Measurements from ENCODE around the gene CMTM7.
"Not testable (repeated sequence)": the region's sequence is repeated elsewhere in the genome, so short reads cannot be mapped to it uniquely, and the experiment has no call there.

CMTM7 gene

DNA sequence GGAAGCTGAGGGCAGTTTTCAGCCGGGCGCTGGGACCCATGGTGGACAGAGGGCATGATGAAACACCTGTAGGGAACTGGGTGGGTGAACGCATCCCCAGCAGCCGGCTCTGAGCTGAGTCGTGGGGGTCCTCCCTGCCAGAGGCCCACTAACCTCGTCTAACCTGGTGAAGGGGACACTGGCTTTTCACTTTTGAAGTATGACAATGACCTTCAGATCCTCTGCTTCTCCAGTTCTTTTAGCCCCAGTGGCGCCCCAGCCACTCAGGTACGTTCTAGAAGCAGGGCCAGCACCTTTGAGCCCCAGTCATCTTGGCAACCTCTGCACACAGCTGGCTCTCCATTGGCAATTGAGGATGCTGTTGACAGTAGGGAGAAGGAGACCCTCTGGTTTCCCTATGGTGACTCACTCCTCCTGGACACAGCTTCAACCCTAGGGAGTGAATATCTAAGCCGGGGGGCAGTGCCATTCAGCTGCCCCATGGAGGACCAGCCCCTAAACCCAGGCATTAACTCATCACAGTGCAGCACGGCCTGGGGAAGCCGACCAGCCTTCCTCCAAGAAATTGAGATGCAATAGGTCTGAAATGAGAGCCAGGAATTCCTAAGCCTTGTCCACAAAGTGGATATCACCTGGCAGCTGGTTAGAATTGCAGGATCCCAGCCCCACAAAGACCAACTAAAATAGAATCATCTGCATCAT, 64.9 kb downstream of the CMTM7 start:
- peaks cover 0 to 11% of the 10 kb centered on the region in 2 donors for H3K4me1 ChIP-seq (ENCODE audit: control insufficient read depth in 2 of 2, insufficient read depth in 2 of 2, low read length in 2 of 2)
- H3K9me3 ChIP-seq (ENCODE audit: control insufficient read depth in 2 of 2, low read length in 2 of 2), result no peaks in the 10 kb centered on the region
- H3K9ac ChIP-seq (ENCODE audit: low read depth in 1 of 2, low read length in 2 of 2), result no peak overlapping the region
- no peak overlapping the region for H3K4me3 ChIP-seq (ENCODE audit: low read length in 2 of 2)
- no peak overlapping the region for H3K27ac ChIP-seq (ENCODE audit: low read depth in 2 of 2, low read length in 2 of 2)
- H3K36me3 ChIP-seq (ENCODE audit: control insufficient read depth in 2 of 2, insufficient read depth in 2 of 2, low read length in 2 of 2), result no peaks in the 10 kb centered on the region
- H3K27me3 ChIP-seq (ENCODE audit: control insufficient read depth in 2 of 2, insufficient read depth in 2 of 2, low read length in 2 of 2), result no peaks in the 10 kb centered on the region

DNA sequence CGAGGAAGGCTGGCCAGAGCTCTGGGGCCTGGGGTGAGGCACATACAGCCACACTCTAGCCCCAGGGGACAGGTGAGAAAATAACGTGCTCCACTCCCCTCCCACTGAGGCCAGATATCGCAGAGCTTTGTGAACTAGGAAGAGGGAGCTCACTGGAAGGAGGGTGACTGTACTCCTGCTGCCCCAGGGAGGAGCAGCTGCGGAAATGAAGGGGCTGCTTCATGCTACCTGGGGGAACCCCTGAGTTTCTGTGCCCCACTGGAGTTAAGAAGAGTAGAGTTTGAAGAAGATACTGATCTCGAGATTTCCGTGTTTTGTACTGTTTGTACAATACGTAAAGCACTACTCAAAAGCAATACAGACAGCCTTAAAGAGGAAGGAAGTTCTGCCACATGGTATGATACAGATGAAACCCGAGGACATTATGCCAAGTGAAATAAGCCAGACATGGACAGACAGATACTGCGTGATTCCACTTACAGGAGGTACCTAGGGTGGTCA, 66.4 kb downstream of the CMTM7 start:
- peaks cover 0 to 11% of the 10 kb centered on the region in 2 donors for H3K4me1 ChIP-seq (ENCODE audit: control insufficient read depth in 2 of 2, insufficient read depth in 2 of 2, low read length in 2 of 2)
- H3K27me3 ChIP-seq (ENCODE audit: control insufficient read depth in 2 of 2, insufficient read depth in 2 of 2, low read length in 2 of 2), result no peaks in the 10 kb centered on the region
- H3K27ac ChIP-seq (ENCODE audit: low read depth in 2 of 2, low read length in 2 of 2), result peak overlapping the region; percentile 8 to 80
- peak overlapping the region in 1 of 2 donors; percentile 26 for H3K4me3 ChIP-seq (ENCODE audit: low read length in 2 of 2)
- peak overlapping the region in 1 of 2 donors; percentile 9 for H3K9ac ChIP-seq (ENCODE audit: low read depth in 1 of 2, low read length in 2 of 2)
- no peaks in the 10 kb centered on the region for H3K9me3 ChIP-seq (ENCODE audit: control insufficient read depth in 2 of 2, low read length in 2 of 2)
- no peaks in the 10 kb centered on the region for H3K36me3 ChIP-seq (ENCODE audit: control insufficient read depth in 2 of 2, insufficient read depth in 2 of 2, low read length in 2 of 2)

DNA sequence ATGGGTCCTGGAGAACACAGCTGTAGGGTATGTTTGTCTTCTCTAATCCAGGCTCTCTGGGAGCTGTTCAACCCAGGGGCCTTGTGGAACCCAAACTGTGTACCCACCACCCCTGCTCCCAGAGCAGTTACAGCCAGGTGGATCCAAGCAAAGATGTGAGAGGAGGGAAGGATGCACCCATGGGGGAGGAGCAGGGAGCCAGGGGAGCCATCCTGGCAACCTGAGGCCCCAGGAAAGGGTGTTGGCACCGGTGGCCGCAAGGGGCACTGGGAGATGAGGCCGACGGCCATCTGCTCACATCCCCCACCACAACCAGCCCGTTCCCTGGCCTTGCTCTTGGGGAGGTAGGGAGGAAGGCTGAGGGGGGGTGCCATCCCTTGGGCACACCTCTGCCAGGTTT, 67.8 kb downstream of the CMTM7 start:
- Histone ChIP-seq H3K9ac (ENCODE audit: low read depth in 1 of 2, low read length in 2 of 2) (no peak overlapping the region), H3K36me3 (ENCODE audit: control insufficient read depth in 2 of 2, insufficient read depth in 2 of 2, low read length in 2 of 2) (no peaks in the 10 kb centered on the region), H3K27me3 (ENCODE audit: control insufficient read depth in 2 of 2, insufficient read depth in 2 of 2, low read length in 2 of 2) (no peaks in the 10 kb centered on the region), H3K27ac (ENCODE audit: low read depth in 2 of 2, low read length in 2 of 2) (peak overlapping the region in 1 of 2 donors; percentile 72), H3K4me1 (ENCODE audit: control insufficient read depth in 2 of 2, insufficient read depth in 2 of 2, low read length in 2 of 2) (peaks cover 0 to 11% of the 10 kb centered on the region in 2 donors), H3K4me3 (ENCODE audit: low read length in 2 of 2) (no peak overlapping the region), H3K9me3 (ENCODE audit: control insufficient read depth in 2 of 2, low read length in 2 of 2) (no peaks in the 10 kb centered on the region)

DNA sequence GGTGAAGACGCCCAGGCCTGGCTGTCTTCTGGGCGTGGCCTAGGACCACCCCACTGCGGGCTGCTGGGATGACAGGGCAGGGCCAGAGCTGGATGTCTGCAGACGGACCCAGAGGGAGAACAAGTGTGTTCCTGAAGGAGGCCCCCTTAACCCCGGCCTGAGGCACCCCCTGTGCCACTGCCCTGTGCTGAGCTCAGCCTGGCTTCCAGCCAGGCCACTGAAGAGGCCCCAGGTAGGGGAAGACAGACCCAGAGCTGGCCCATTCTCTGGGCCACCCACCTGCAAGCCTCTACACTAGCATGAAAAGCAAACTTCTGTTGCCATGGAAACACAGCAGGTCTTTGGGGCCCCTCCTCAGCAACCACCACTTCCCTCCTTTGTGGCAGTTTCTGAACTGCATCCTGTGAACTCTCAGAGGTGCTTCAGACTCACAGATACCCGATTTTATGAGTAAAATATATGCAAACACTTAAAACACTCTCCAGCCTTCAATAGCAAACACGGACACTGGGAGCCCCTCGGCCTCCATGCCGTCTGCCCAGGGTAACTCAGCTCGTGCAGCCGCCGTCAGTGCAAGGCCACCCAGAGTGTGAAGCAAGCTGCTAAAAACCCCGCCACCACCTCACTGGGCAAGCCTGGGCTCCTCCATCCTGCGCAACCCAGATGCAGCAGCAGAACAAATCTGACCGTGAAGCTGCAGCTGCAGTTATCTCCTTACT, 68.5 kb downstream of the CMTM7 start:
- no peak overlapping the region for H3K4me3 ChIP-seq (ENCODE audit: low read length in 2 of 2)
- H3K27ac ChIP-seq (ENCODE audit: low read depth in 2 of 2, low read length in 2 of 2), result peak overlapping the region in 1 of 2 donors; percentile 72
- H3K9ac ChIP-seq (ENCODE audit: low read depth in 1 of 2, low read length in 2 of 2), result no peak overlapping the region
- no peaks in the 10 kb centered on the region for H3K27me3 ChIP-seq (ENCODE audit: control insufficient read depth in 2 of 2, insufficient read depth in 2 of 2, low read length in 2 of 2)
- H3K9me3 ChIP-seq (ENCODE audit: control insufficient read depth in 2 of 2, low read length in 2 of 2), result no peaks in the 10 kb centered on the region
- H3K36me3 ChIP-seq (ENCODE audit: control insufficient read depth in 2 of 2, insufficient read depth in 2 of 2, low read length in 2 of 2), result no peaks in the 10 kb centered on the region
- H3K4me1 ChIP-seq (ENCODE audit: control insufficient read depth in 2 of 2, insufficient read depth in 2 of 2, low read length in 2 of 2), result peaks cover 0 to 11% of the 10 kb centered on the region in 2 donors

- H3K36me3 ChIP-seq (ENCODE audit: control insufficient read depth in 2 of 2, insufficient read depth in 2 of 2, low read length in 2 of 2); H3K4me1 ChIP-seq (ENCODE audit: control insufficient read depth in 2 of 2, insufficient read depth in 2 of 2, low read length in 2 of 2); H3K27me3 ChIP-seq (ENCODE audit: control insufficient read depth in 2 of 2, insufficient read depth in 2 of 2, low read length in 2 of 2); H3K9ac ChIP-seq (ENCODE audit: low read depth in 1 of 2, low read length in 2 of 2); H3K9me3 ChIP-seq (ENCODE audit: control insufficient read depth in 2 of 2, low read length in 2 of 2); H3K4me3 ChIP-seq (ENCODE audit: low read length in 2 of 2); H3K27ac ChIP-seq (ENCODE audit: low read depth in 2 of 2, low read length in 2 of 2): not testable (repeated sequence)
Observed at GRCh38 chr3:32460817-32461496, 69.3 kb downstream of the CMTM7 start.

DNA sequence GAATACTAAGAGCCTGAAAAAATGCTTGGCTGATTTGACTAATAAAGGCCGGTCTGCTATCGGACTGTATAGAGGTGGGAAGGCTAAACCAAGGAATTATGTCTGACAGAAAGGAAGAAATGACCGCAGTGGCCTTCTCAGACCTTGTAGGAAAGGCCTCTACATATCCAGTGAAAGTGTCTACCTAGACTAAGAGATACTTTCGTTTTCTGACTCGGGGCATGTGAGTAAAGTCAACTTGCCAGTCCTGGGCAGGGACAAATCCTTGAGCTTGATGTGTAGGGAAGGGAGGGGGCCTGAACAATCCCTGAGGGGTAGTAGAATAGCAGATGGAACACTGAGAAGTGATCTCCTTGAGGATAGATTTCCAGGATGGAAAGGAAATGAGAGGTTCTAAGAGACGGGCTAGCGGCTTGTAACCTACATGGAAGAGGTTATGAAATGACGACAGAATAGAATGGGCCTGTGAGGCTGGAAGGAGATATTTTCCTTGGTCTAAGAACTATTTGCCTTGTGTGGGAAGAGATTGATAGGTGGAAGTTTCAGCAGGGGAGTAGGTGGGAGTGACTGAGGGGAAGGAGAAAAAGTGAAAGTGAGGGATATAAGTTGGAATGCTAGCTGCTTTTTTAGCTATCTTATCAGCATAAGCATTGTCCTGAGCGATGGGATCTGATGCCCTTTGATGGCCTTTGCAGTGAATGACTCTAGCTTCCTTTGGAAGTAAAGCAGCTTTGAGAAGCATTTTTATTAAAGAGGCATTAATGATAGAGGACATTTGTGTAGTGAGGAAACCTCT, 70.7 kb downstream of the CMTM7 start:
- H3K4me1 ChIP-seq (ENCODE audit: control insufficient read depth in 2 of 2, insufficient read depth in 2 of 2, low read length in 2 of 2); H3K4me3 ChIP-seq (ENCODE audit: low read length in 2 of 2); H3K36me3 ChIP-seq (ENCODE audit: control insufficient read depth in 2 of 2, insufficient read depth in 2 of 2, low read length in 2 of 2); H3K27ac ChIP-seq (ENCODE audit: low read depth in 2 of 2, low read length in 2 of 2); H3K9ac ChIP-seq (ENCODE audit: low read depth in 1 of 2, low read length in 2 of 2); H3K27me3 ChIP-seq (ENCODE audit: control insufficient read depth in 2 of 2, insufficient read depth in 2 of 2, low read length in 2 of 2); H3K9me3 ChIP-seq (ENCODE audit: control insufficient read depth in 2 of 2, low read length in 2 of 2): not testable (repeated sequence)

DNA sequence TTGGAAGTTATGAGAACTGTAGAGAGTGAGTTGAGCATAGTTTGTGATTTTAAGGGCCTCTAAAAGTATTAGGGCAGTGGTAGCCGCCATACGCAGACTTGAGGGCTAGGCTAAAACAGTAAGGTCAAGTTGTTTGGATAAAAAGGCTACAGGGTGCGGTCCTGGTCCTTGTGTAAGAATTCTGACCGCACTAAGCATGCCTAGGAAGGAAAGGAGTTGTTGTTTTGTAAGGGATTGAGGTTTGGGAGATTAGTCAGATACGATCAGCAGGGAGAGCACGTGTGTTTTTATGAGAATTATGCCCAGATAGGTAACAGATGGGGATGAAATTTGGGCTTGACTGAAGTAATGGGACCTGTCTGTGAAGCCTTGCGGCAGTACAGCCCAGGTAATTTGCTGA, 71.8 kb downstream of the CMTM7 start:
- not testable (repeated sequence) for H3K4me1 ChIP-seq (ENCODE audit: control insufficient read depth in 2 of 2, insufficient read depth in 2 of 2, low read length in 2 of 2); H3K27me3 ChIP-seq (ENCODE audit: control insufficient read depth in 2 of 2, insufficient read depth in 2 of 2, low read length in 2 of 2); H3K9me3 ChIP-seq (ENCODE audit: control insufficient read depth in 2 of 2, low read length in 2 of 2); H3K4me3 ChIP-seq (ENCODE audit: low read length in 2 of 2); H3K27ac ChIP-seq (ENCODE audit: low read depth in 2 of 2, low read length in 2 of 2); H3K9ac ChIP-seq (ENCODE audit: low read depth in 1 of 2, low read length in 2 of 2); H3K36me3 ChIP-seq (ENCODE audit: control insufficient read depth in 2 of 2, insufficient read depth in 2 of 2, low read length in 2 of 2)

DNA sequence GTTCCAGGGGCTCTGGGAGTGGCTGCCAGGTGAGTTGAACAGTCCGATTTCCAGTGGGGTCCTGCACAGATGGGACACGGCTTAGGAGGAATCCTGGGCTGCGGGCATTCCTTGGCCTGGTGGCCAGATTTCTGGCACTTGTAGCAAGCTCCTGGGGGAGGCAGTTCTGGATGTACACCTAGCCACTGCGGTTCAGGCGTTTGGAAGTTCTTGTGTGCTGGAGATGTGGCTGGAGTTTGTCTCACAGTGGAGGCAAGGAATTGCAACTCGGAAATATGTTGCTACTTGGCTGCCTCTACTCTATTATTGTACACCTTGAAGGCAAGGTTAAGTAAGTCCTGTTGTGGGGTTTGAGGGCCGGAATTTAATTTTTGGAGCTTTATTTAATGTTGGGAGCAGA, 73.1 kb downstream of the CMTM7 start:
- not testable (repeated sequence) for H3K27me3 ChIP-seq (ENCODE audit: control insufficient read depth in 2 of 2, insufficient read depth in 2 of 2, low read length in 2 of 2); H3K4me1 ChIP-seq (ENCODE audit: control insufficient read depth in 2 of 2, insufficient read depth in 2 of 2, low read length in 2 of 2); H3K36me3 ChIP-seq (ENCODE audit: control insufficient read depth in 2 of 2, insufficient read depth in 2 of 2, low read length in 2 of 2); H3K27ac ChIP-seq (ENCODE audit: low read depth in 2 of 2, low read length in 2 of 2); H3K9me3 ChIP-seq (ENCODE audit: control insufficient read depth in 2 of 2, low read length in 2 of 2); H3K9ac ChIP-seq (ENCODE audit: low read depth in 1 of 2, low read length in 2 of 2); H3K4me3 ChIP-seq (ENCODE audit: low read length in 2 of 2)

DNA sequence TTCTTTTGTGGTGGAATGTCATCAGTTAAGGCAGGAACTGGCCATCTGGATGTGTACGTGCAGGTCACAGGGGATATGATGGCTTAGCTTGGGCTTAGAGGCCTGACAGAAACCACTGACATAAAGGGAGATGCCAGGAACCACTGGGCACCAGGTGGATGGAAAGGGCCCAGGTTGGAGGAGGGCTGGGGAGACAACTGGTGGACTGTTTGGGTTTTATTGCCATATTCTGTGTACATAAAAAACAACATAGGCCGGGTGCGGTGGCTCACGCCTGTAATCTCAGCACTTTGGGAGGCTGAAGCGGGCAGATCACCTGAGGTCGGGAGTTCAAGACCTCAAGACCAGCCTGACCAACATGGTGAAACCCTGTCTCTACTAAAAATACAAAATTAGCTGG, 75.2 kb downstream of the CMTM7 start:
- not testable (repeated sequence) for H3K9me3 ChIP-seq (ENCODE audit: control insufficient read depth in 2 of 2, low read length in 2 of 2); H3K9ac ChIP-seq (ENCODE audit: low read depth in 1 of 2, low read length in 2 of 2); H3K27me3 ChIP-seq (ENCODE audit: control insufficient read depth in 2 of 2, insufficient read depth in 2 of 2, low read length in 2 of 2); H3K36me3 ChIP-seq (ENCODE audit: control insufficient read depth in 2 of 2, insufficient read depth in 2 of 2, low read length in 2 of 2); H3K4me3 ChIP-seq (ENCODE audit: low read length in 2 of 2); H3K4me1 ChIP-seq (ENCODE audit: control insufficient read depth in 2 of 2, insufficient read depth in 2 of 2, low read length in 2 of 2); H3K27ac ChIP-seq (ENCODE audit: low read depth in 2 of 2, low read length in 2 of 2)
